ENCODE measurements around the gene SUFU. TPM values are rescaled to one million over a fixed set of nuclear protein-coding genes. Genes with fewer than 3 reads are reported as not detected.

The SUFU gene
- total and polyA plus RNA-seq, 2 experiments from 2014 or later, result 2.8 to 5.6 TPM

DNA sequence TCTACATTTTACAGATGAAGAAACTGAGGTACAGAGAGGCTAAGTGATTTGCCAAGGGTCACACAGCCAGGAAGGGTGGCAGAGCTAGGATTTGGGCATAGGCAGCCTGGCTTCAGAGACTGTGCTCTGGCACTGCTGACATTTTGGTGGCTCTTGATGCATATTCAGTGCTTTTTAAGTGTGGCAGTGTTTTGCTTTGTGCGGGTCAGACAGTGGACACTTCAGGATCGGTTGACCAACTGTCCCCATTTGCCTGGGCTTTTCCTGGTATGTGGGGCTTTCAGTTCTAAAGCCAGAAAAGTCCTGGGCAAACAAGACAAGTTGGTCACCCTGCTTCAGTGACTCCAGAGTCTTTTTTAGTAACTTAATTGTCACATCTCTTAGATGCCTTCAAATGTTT lies 35.0 kb downstream of the SUFU start (continued):
- TF ChIP-seq, protein P1, sequence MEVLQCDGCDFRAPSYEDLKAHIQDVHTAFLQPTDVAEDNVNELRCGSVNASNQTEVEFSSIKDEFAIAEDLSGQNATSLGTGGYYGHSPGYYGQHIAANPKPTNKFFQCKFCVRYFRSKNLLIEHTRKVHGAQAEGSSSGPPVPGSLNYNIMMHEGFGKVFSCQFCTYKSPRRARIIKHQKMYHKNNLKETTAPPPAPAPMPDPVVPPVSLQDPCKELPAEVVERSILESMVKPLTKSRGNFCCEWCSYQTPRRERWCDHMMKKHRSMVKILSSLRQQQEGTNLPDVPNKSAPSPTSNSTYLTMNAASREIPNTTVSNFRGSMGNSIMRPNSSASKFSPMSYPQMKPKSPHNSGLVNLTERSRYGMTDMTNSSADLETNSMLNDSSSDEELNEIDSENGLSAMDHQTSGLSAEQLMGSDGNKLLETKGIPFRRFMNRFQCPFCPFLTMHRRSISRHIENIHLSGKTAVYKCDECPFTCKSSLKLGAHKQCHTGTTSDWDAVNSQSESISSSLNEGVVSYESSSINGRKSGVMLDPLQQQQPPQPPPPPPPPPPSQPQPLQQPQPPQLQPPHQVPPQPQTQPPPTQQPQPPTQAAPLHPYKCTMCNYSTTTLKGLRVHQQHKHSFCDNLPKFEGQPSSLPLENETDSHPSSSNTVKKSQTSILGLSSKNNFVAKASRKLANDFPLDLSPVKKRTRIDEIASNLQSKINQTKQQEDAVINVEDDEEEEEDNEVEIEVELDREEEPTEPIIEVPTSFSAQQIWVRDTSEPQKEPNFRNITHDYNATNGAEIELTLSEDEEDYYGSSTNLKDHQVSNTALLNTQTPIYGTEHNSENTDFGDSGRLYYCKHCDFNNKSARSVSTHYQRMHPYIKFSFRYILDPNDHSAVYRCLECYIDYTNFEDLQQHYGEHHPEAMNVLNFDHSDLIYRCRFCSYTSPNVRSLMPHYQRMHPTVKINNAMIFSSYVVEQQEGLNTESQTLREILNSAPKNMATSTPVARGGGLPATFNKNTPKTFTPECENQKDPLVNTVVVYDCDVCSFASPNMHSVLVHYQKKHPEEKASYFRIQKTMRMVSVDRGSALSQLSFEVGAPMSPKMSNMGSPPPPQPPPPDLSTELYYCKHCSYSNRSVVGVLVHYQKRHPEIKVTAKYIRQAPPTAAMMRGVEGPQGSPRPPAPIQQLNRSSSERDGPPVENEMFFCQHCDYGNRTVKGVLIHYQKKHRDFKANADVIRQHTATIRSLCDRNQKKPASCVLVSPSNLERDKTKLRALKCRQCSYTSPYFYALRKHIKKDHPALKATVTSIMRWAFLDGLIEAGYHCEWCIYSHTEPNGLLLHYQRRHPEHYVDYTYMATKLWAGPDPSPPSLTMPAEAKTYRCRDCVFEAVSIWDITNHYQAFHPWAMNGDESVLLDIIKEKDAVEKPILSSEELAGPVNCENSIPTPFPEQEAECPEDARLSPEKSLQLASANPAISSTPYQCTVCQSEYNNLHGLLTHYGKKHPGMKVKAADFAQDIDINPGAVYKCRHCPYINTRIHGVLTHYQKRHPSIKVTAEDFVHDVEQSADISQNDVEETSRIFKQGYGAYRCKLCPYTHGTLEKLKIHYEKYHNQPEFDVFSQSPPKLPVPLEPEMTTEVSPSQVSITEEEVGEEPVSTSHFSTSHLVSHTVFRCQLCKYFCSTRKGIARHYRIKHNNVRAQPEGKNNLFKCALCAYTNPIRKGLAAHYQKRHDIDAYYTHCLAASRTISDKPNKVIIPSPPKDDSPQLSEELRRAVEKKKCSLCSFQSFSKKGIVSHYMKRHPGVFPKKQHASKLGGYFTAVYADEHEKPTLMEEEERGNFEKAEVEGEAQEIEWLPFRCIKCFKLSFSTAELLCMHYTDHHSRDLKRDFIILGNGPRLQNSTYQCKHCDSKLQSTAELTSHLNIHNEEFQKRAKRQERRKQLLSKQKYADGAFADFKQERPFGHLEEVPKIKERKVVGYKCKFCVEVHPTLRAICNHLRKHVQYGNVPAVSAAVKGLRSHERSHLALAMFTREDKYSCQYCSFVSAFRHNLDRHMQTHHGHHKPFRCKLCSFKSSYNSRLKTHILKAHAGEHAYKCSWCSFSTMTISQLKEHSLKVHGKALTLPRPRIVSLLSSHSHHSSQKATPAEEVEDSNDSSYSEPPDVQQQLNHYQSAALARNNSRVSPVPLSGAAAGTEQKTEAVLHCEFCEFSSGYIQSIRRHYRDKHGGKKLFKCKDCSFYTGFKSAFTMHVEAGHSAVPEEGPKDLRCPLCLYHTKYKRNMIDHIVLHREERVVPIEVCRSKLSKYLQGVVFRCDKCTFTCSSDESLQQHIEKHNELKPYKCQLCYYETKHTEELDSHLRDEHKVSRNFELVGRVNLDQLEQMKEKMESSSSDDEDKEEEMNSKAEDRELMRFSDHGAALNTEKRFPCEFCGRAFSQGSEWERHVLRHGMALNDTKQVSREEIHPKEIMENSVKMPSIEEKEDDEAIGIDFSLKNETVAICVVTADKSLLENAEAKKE (CRISPR knock-in tag; IDR thresholded peaks at IDR 0.05), result no peak
- TF ChIP-seq ZNF331 (CRISPR knock-in tag; IDR thresholded peaks at IDR 0.05; ENCODE audit: low read depth) (no peak), CREB1 (CRISPR knock-in tag; IDR thresholded peaks at IDR 0.05; ENCODE audit: low read depth) (no peak)

DNA sequence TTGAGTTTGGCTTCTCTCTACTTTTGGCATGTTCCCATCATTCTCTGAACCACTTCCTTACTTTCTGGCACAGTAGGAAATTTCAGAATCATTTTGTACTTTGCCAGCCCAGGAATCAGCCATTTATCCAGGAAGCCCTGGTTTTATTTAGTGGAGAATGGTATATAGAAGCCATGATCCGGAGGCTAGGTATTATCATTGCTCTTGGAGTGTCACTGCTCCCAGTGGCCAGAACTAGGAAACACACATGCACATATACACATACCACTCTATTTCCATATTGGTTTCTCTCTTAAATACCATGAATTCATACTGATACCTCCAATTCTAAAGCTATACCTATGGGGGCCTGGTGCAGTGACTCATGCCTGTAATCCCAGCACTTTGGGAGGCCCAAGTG lies 36.3 kb downstream of the SUFU start:
- peak; percentile 40 for DNase-seq (ENCODE audit: low spot score)
- H3K4me3 Mint-ChIP-seq, result no peak overlapping the region

More for the DNA sequence above, 36.3 kb downstream of the SUFU start:
- TF ChIP-seq, protein P2, sequence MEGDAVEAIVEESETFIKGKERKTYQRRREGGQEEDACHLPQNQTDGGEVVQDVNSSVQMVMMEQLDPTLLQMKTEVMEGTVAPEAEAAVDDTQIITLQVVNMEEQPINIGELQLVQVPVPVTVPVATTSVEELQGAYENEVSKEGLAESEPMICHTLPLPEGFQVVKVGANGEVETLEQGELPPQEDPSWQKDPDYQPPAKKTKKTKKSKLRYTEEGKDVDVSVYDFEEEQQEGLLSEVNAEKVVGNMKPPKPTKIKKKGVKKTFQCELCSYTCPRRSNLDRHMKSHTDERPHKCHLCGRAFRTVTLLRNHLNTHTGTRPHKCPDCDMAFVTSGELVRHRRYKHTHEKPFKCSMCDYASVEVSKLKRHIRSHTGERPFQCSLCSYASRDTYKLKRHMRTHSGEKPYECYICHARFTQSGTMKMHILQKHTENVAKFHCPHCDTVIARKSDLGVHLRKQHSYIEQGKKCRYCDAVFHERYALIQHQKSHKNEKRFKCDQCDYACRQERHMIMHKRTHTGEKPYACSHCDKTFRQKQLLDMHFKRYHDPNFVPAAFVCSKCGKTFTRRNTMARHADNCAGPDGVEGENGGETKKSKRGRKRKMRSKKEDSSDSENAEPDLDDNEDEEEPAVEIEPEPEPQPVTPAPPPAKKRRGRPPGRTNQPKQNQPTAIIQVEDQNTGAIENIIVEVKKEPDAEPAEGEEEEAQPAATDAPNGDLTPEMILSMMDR (conservative IDR thresholded peaks at IDR 0.05; ENCODE audit: low read depth in 2 of 2), result peak; percentile 32 to 44
- no peak for TF ChIP-seq EZH2 (IDR thresholded peaks at IDR 0.05; ENCODE audit: low read depth, unreplicated experiment)
- no peaks in the 10 kb centered on the region for H3K4me1 ChIP-seq (ENCODE audit: insufficient read depth)
- H3F3A ChIP-seq (replicated peaks; ENCODE audit: low read depth), result no peaks in the 10 kb centered on the region
- no peak overlapping the region for H2AFZ ChIP-seq
- H3K36me3 ChIP-seq (ENCODE audit: insufficient read depth), result no peaks in the 10 kb centered on the region
- no peak overlapping the region for H3K4me3 ChIP-seq
- Mint-ChIP-seq H3K27ac (no peak overlapping the region), H3K27me3 (ENCODE audit: insufficient read depth, low read depth, poor library complexity) (peaks cover 5% of the 10 kb centered on the region), H3K4me1 (peaks cover 4% of the 10 kb centered on the region; the same call in 1 of the 3 replicates), H3K9me3 (no peaks in the 10 kb centered on the region), H3K36me3 (ENCODE audit: low read depth) (no peaks in the 10 kb centered on the region)
- H3K27ac ChIP-seq (ENCODE audit: low read depth), result no peak overlapping the region
- H3K79me2 ChIP-seq (replicated peaks; ENCODE audit: insufficient read depth), result no peaks in the 10 kb centered on the region
- no peak overlapping the region for H3K4me2 ChIP-seq
- ATAC-seq, result peak; percentile 79
- H3K27me3 ChIP-seq (ENCODE audit: insufficient read depth), result no peaks in the 10 kb centered on the region
- H4K20me1 ChIP-seq (replicated peaks; ENCODE audit: insufficient read depth), result peaks cover 3% of the 10 kb centered on the region; the same call in 1 of the 2 replicates
- no peaks in the 10 kb centered on the region for H3K9me2 ChIP-seq (ENCODE audit: insufficient read depth)
